SK-N-SH (cell line): ENCODE data around the gene PNMA6E. TPM values are rescaled to one million over a fixed set of nuclear protein-coding genes. Genes with fewer than 3 reads are reported as not detected.

ENCODE experiments used
- CTCF ChIA-PET: fragments of 300-600, 350-600 bp; formaldehyde crosslinking; extraction: SDS; loops from one replicate; lab custom pipeline; 2021; lab: Yijun Ruan, JAX
- POLR2A ChIA-PET: fragments of 350-600 bp; sonication (Branson Sonifier 250); formaldehyde crosslinking; extraction: SDS; loops from one replicate; lab custom pipeline; 2020; ENCODE audit warnings: antibody characterized with exemption, inconsistent platforms; lab: Yijun Ruan, JAX
- DNase-seq: peaks from one replicate; pipeline ENCODE4 v3.0.0; 2012
- H2AFZ ChIP-seq: fragments of 200-600 bp; sonication (generic); 2 replicates; pipeline ENCODE4 v1.8.1; 2016; ENCODE audit warnings: antibody characterized with exemption, mild to moderate bottlenecking, low read depth
- H3F3A ChIP-seq: fragments of 200-600 bp; sonication (generic); replicated peaks from 2 replicates; pipeline ENCODE3; 2016; ENCODE audit warnings: antibody characterized with exemption, mild to moderate bottlenecking; ENCODE audit not compliant: insufficient read depth
- H3K27ac ChIP-seq, 2 experiments: fragments of 200-500 bp in 1 of 2; fragments of 200-600 bp in 1 of 2; sonication (Bioruptor generic) in 1 of 2; sonication (generic), shearing (Covaris generic) in 1 of 2; 2 replicates each; pipeline versions ENCODE4 v1.5.1 to v1.6.1; 2014 to 2016; ENCODE audit warnings: low read depth in 2 of 2, inconsistent platforms in 1 of 2, low read length in 1 of 2, mild to moderate bottlenecking in 1 of 2, mixed read lengths in 1 of 2
- H3K27me3 ChIP-seq: fragments of 200-600 bp; sonication (generic), shearing (Covaris generic); 2 replicates; pipeline ENCODE4 v1.6.1; 2016; ENCODE audit warnings: mixed run types; ENCODE audit not compliant: insufficient read depth
- H3K36me3 ChIP-seq, 2 experiments: fragments of 200-500 bp in 1 of 2; fragments of 200-600 bp in 1 of 2; sonication (Bioruptor generic) in 1 of 2; sonication (generic) in 1 of 2; replicated peaks in 1 of 2; 2 replicates each; pipeline versions ENCODE3 to v1.5.1; 2014 to 2016; ENCODE audit warnings: low read length in 1 of 2, mild to moderate bottlenecking in 1 of 2; ENCODE audit not compliant: insufficient read depth in 2 of 2, control insufficient read depth in 1 of 2
- H3K4me1 ChIP-seq, 2 experiments: fragments of 200-500 bp in 1 of 2; fragments of 200-600 bp in 1 of 2; sonication (Bioruptor generic) in 1 of 2; sonication (generic), shearing (Covaris generic) in 1 of 2; 2 replicates each; pipeline versions ENCODE4 v1.5.1 to v1.6.1; 2014 to 2016; ENCODE audit warnings: low read depth in 1 of 2, low read length in 1 of 2, mixed run types in 1 of 2; ENCODE audit not compliant: insufficient read depth in 2 of 2, control insufficient read depth in 1 of 2
- H3K4me2 ChIP-seq: fragments of 200-600 bp; sonication (generic), shearing (Covaris generic); 2 replicates; pipeline ENCODE4 v1.6.1; 2017; ENCODE audit warnings: mixed run types
- H3K4me3 ChIP-seq, 2 experiments: fragments of 200-500 bp in 1 of 2; fragments of 200-600 bp in 1 of 2; sonication (Bioruptor generic) in 1 of 2; sonication (generic), shearing (Covaris generic) in 1 of 2; 2 replicates each; pipeline versions ENCODE4 v1.5.1 to v1.8.1; 2014 to 2016; ENCODE audit warnings: low read depth in 2 of 2, inconsistent platforms in 1 of 2, low read length in 1 of 2, mild to moderate bottlenecking in 1 of 2, mixed read lengths in 1 of 2, moderate library complexity in 1 of 2
- H3K79me2 ChIP-seq: fragments of 200-600 bp; sonication (generic); 2 replicates; pipeline ENCODE4 v1.8.1; 2017; ENCODE audit warnings: mild to moderate bottlenecking; ENCODE audit not compliant: insufficient read depth
- H3K9ac ChIP-seq: fragments of 200-600 bp; sonication (generic); 2 replicates; pipeline ENCODE4 v1.6.1; 2017; ENCODE audit warnings: mixed run types
- H3K9me2 ChIP-seq: fragments of 200-600 bp; sonication (generic); 2 replicates; pipeline ENCODE4 v1.6.1; 2017; ENCODE audit warnings: mixed run types
- H3K9me3 ChIP-seq: fragments of 200-600 bp; sonication (generic); 2 replicates; pipeline ENCODE4 v1.6.1; 2017; ENCODE audit warnings: mixed run types, mild to moderate bottlenecking, moderate library complexity
- H4K20me1 ChIP-seq: fragments of 200-600 bp; sonication (generic); 2 replicates; pipeline ENCODE4 v1.6.1; 2017; ENCODE audit warnings: mild to moderate bottlenecking, mixed run types; ENCODE audit not compliant: insufficient read depth
- CHD2 ChIP-seq: fragments of 150-350 bp; IDR thresholded peaks from 2 replicates; pipeline ENCODE4 v1.6.1; 2018; ENCODE audit warnings: low read length; ENCODE audit not compliant: partially characterized antibody
- EZH2phosphoT487 ChIP-seq: fragments of 200-600 bp; sonication (generic); IDR thresholded peaks from 2 replicates; pipeline ENCODE4 v1.6.1; 2017; ENCODE audit warnings: low read depth, mixed run types, mild to moderate bottlenecking, antibody characterized with exemption, moderate library complexity, borderline replicate concordance
- FOSL2 ChIP-seq: IDR thresholded peaks from 2 replicates; pipeline ENCODE4 v1.4.0; 2012; ENCODE audit warnings: low read depth, mild to moderate bottlenecking, moderate library complexity, borderline replicate concordance
- FOXJ3 ChIP-seq: sonication (generic); formaldehyde crosslinking; IDR thresholded peaks from 2 replicates; pipeline ENCODE4 v1.5.1; 2020; ENCODE audit warnings: mild to moderate bottlenecking, missing genetic modification reagents
- GABPA ChIP-seq: IDR thresholded peaks from 2 replicates; pipeline ENCODE4 v1.4.0; 2012; ENCODE audit warnings: low read depth, mild to moderate bottlenecking
- GATA2 ChIP-seq: sonication (generic); formaldehyde crosslinking; IDR thresholded peaks from 2 replicates; pipeline ENCODE4 v1.5.0; 2020; ENCODE audit warnings: mild to moderate bottlenecking, missing genetic modification reagents
- JUND ChIP-seq: IDR thresholded peaks from 2 replicates; pipeline ENCODE4 v1.4.0; 2012
- MAX ChIP-seq: IDR thresholded peaks from 2 replicates; pipeline ENCODE4 v1.4.0; 2012; ENCODE audit warnings: low read depth
- MEF2A ChIP-seq: IDR thresholded peaks from 2 replicates; pipeline ENCODE4 v1.4.0; 2012; ENCODE audit warnings: low read depth, borderline replicate concordance
- NFIC ChIP-seq: IDR thresholded peaks from 2 replicates; pipeline ENCODE4 v1.4.0; 2012; ENCODE audit warnings: borderline replicate concordance
- PBX3 ChIP-seq: IDR thresholded peaks from 2 replicates; pipeline ENCODE4; 2012
- REST ChIP-seq: IDR thresholded peaks from 2 replicates; pipeline ENCODE4 v1.6.1; 2012; ENCODE audit warnings: mild to moderate bottlenecking, low read depth, low read length, moderate library complexity
- RXRA ChIP-seq: IDR thresholded peaks from 2 replicates; pipeline ENCODE4 v1.4.0; 2012; ENCODE audit warnings: low read depth, mild to moderate bottlenecking, borderline replicate concordance
- SIN3A ChIP-seq: IDR thresholded peaks from 2 replicates; pipeline ENCODE4 v1.6.1; 2012; ENCODE audit warnings: low read depth, mild to moderate bottlenecking, low read length, moderate library complexity, borderline replicate concordance
- TCF12 ChIP-seq: IDR thresholded peaks from 2 replicates; pipeline ENCODE4 v1.4.0; 2012
- TEAD4 ChIP-seq: IDR thresholded peaks from 2 replicates; pipeline ENCODE4 v1.4.0; 2012; ENCODE audit warnings: mild to moderate bottlenecking, borderline replicate concordance; ENCODE audit not compliant: insufficient read depth
- USF1 ChIP-seq: IDR thresholded peaks from 2 replicates; pipeline ENCODE4 v1.4.0; 2012; ENCODE audit warnings: low read depth, borderline replicate concordance
- USF2 ChIP-seq: fragments of 150-350 bp; IDR thresholded peaks from 2 replicates; pipeline ENCODE4 v1.6.1; 2017; ENCODE audit warnings: antibody characterized with exemption, low read length, low read depth, borderline replicate concordance
- YY1 ChIP-seq: IDR thresholded peaks from 2 replicates; pipeline ENCODE4 v1.4.0; 2012; ENCODE audit warnings: low read depth, mild to moderate bottlenecking
- ZBTB33 ChIP-seq: IDR thresholded peaks from 2 replicates; pipeline ENCODE4 v1.4.0; 2012; ENCODE audit warnings: low read depth, borderline replicate concordance
- WGBS: methylation state at CpG from one replicate; pipeline ENCODE4 v1.1.6; 2017; ENCODE audit warnings: low lambda C conversion rate; 5-methylcytosine and 5-hydroxymethylcytosine counted together
- polyA plus RNA-seq, 3 experiments: library from polyadenylated mRNA; depleted of rRNA; stranded (reverse); fragments of >200 nt; gene quantifications; 2 replicates each; pipeline ENCODE4 v1.2.3, GENCODE V29; 2012

The PNMA6E gene
- polyA plus RNA-seq, 1 of the 3 experiments (the other 2 are of a cell fraction): not detected

GRCh38 chrX:153407736-153408135 lies 6.6 kb upstream of the PNMA6E start (continued):
- TF ChIP-seq REST (no peak), PBX3 (no peak), YY1 (no peak)

- WGBS: 23% methylated on average over 4 of the region's 7 CpGs
- Histone ChIP-seq H3K9me3 (no peaks in the 10 kb centered on the region), H3K27ac (no peak overlapping the region), H3F3A (peaks cover 2% of the 10 kb centered on the region), H3K4me1 (peaks cover 0 to 4% of the 10 kb centered on the region in 2 experiments; a peak in 1 of 4 replicates), H3K9ac (no peak overlapping the region), H3K27me3 (peaks cover 59% of the 10 kb centered on the region), H3K9me2 (no peaks in the 10 kb centered on the region), H4K20me1 (no peaks in the 10 kb centered on the region), H2AFZ (no peak overlapping the region), H3K79me2 (no peaks in the 10 kb centered on the region), H3K4me3 (no peak overlapping the region), H3K4me2 (no peak overlapping the region), H3K36me3 (no peaks in the 10 kb centered on the region)
- TF ChIP-seq EZH2phosphoT487: no peak
- no peak for TF ChIP-seq TCF12
- TF ChIP-seq USF1: no peak
- no peak for TF ChIP-seq SIN3A
- no peak for TF ChIP-seq FOXJ3 (CRISPR knock-in tag)
- no peak for TF ChIP-seq NFIC
- TF ChIP-seq ZBTB33: no peak
- TF ChIP-seq GABPA: no peak
- TF ChIP-seq USF2: no peak
- TF ChIP-seq JUND: no peak
- no peak for TF ChIP-seq RXRA
- TF ChIP-seq MAX: no peak
- TF ChIP-seq FOSL2: no peak
- no peak for TF ChIP-seq GATA2 (CRISPR knock-in tag)
- no peak for TF ChIP-seq MEF2A
- TF ChIP-seq TEAD4: no peak
- no peak for TF ChIP-seq CHD2
- no peak for DNase-seq
- CTCF ChIA-PET: interaction anchor here (0.6 to 1.5 kb wide), 2 partner anchors 24 to 31 kb away, joined by 3 to 6 read pairs; no protein-coding TSS in a partner anchor
- POLR2A ChIA-PET: no interaction called here
Measured at GRCh38 chrX:153406903-153407302, 5.8 kb upstream of the PNMA6E start.
